PC-9 (cell line): Measurements from ENCODE around the gene CFAP97D1. TPM values are rescaled to one million over a fixed set of nuclear protein-coding genes. Genes with fewer than 3 reads are reported as not detected.

Experiments
- BruUV-seq: library from RNA; stranded (reverse); fragments of 400-500 nt; replicated peaks from 2 replicates; lab custom pipeline; 2021; lab: Mats Ljungman, UMichigan
- CTCF ChIA-PET: fragments of 300-600 bp; sonication (Branson Sonifier 250); formaldehyde crosslinking; loops from one replicate; lab custom pipeline; 2022; ENCODE audit warnings: antibody characterized with exemption; lab: Charles Lee
- POLR2A ChIA-PET: fragments of 300-600 bp; sonication (Branson Sonifier 250); formaldehyde crosslinking; loops from one replicate; lab custom pipeline; 2022; ENCODE audit warnings: antibody characterized with exemption; ENCODE audit not compliant: unreplicated experiment; lab: Charles Lee
- DNase-seq, 2 experiments: peaks; one replicate each; pipeline versions ENCODE4 v3.0.0 to v3.0.0-alpha.2; 2015 to 2022; ENCODE audit warnings: mixed read lengths in 1 of 2
- H2AFZ ChIP-seq: fragments of 200-600 bp; sonication (generic); 2 replicates; pipeline ENCODE4 v1.8.1; 2017; ENCODE audit warnings: antibody characterized with exemption
- H3F3A ChIP-seq: fragments of 200-600 bp; sonication (generic); 2 replicates; pipeline ENCODE4 v1.8.1; 2017; ENCODE audit warnings: antibody characterized with exemption, mild to moderate bottlenecking, low read depth; ENCODE audit not compliant: insufficient read depth
- H3K27ac ChIP-seq: fragments of 200-600 bp; sonication (generic); 2 replicates; pipeline ENCODE4 v1.6.1; 2016; ENCODE audit warnings: mixed run types
- H3K27me3 ChIP-seq: fragments of 200-600 bp; sonication (generic); 2 replicates; pipeline ENCODE4 v1.6.1; 2016; ENCODE audit warnings: low read depth, mixed run types; ENCODE audit not compliant: insufficient read depth
- H3K36me3 ChIP-seq: fragments of 200-600 bp; sonication (generic); 2 replicates; pipeline ENCODE4 v1.6.1; 2016; ENCODE audit warnings: low read depth, mixed run types
- H3K4me1 ChIP-seq: fragments of 200-600 bp; sonication (generic); replicated peaks from 2 replicates; pipeline ENCODE4 v1.6.1; 2016; ENCODE audit warnings: mixed run types; ENCODE audit not compliant: insufficient read depth
- H3K4me2 ChIP-seq: fragments of 200-600 bp; sonication (generic); 2 replicates; pipeline ENCODE4 v1.6.1; 2017; ENCODE audit warnings: mixed run types
- H3K4me3 ChIP-seq: fragments of 200-600 bp; sonication (generic); 2 replicates; pipeline ENCODE4 v1.6.1; 2016; ENCODE audit warnings: mixed run types
- H3K79me2 ChIP-seq: fragments of 200-600 bp; sonication (generic); 2 replicates; pipeline ENCODE4 v1.6.1; 2017; ENCODE audit warnings: low read depth, mixed run types
- H3K9me2 ChIP-seq: fragments of 200-600 bp; sonication (generic); 2 replicates; pipeline ENCODE4 v1.8.1; 2017; ENCODE audit warnings: mild to moderate bottlenecking; ENCODE audit not compliant: insufficient read depth
- H3K9me3 ChIP-seq: fragments of 200-600 bp; sonication (generic); 2 replicates; pipeline ENCODE4 v1.8.1; 2016; ENCODE audit warnings: low read depth; ENCODE audit not compliant: insufficient read depth
- H4K20me1 ChIP-seq: fragments of 200-600 bp; sonication (generic); 2 replicates; pipeline ENCODE4 v1.8.1; 2017; ENCODE audit not compliant: insufficient read depth
- CTCF ChIP-seq: fragments of 200-600 bp; sonication (generic); conservative IDR thresholded peaks from 2 replicates; pipeline ENCODE4 v1.6.1; 2017; ENCODE audit warnings: mixed run types, antibody characterized with exemption, mild to moderate bottlenecking, moderate library complexity
- EZH2 ChIP-seq: fragments of 200-600 bp; sonication (generic); IDR thresholded peaks from 2 replicates; pipeline ENCODE4 v1.8.0; 2017; ENCODE audit warnings: antibody characterized with exemption, low read depth
- intact Hi-C: fragments of 100-400 bp; cut with micrococcal nuclease; formaldehyde crosslinking; loops from one replicate; pipeline ENCODE4 v1.10.0; 2022; ENCODE audit not compliant: unreplicated experiment
- total RNA-seq: library from RNA; stranded (reverse); gene quantifications from 2 replicates; pipeline ENCODE4 v1.2.3, GENCODE V29; 2021

Gene CFAP97D1
- total RNA-seq, 1 experiment from 2014 or later = not detected

- peaks cover 7% of the 10 kb centered on the region for H3F3A ChIP-seq
- no peak overlapping the region for H3K27ac ChIP-seq
- H3K4me1 ChIP-seq = peaks cover 22% of the 10 kb centered on the region
- ChIA-PET CTCF (no interaction called here), POLR2A (no interaction called here)
- H3K9me3 ChIP-seq = no peaks in the 10 kb centered on the region
- H3K4me2 ChIP-seq = no peak overlapping the region
- intact Hi-C loops = no loop called here
- H3K27me3 ChIP-seq = no peaks in the 10 kb centered on the region
- no peaks in the 10 kb centered on the region for H3K9me2 ChIP-seq
- no peak for DNase-seq
- no peak overlapping the region for H2AFZ ChIP-seq
- TF ChIP-seq CTCF = no peak
- no peak for TF ChIP-seq EZH2
- no peaks in the 10 kb centered on the region for H3K79me2 ChIP-seq
- no peaks in the 10 kb centered on the region for H4K20me1 ChIP-seq
- H3K36me3 ChIP-seq = 0 out of 2 replicates have a peak, but pooled peaks cover 6% of the 10 kb centered on the region
- BruUV-seq = no TSS peak
- H3K4me3 ChIP-seq = no peak overlapping the region
These were observed 38.7 kb downstream of the CFAP97D1 start for GRCh38 chr17:43818966-43819365.

- BruUV-seq = no TSS peak
- POLR2A ChIA-PET = interaction anchor here (0.7 kb wide), 1 partner anchor 90 kb away, joined by 4 read pairs; no protein-coding TSS in a partner anchor
- DNase-seq = no peak
- Histone ChIP-seq H3K4me1 (peaks cover 4% of the 10 kb centered on the region; the same call in 1 of the 2 replicates), H3K27me3 (no peaks in the 10 kb centered on the region), H2AFZ (no peak overlapping the region), H3K9me2 (no peaks in the 10 kb centered on the region), H3K4me2 (no peak overlapping the region), H3K36me3 (no peaks in the 10 kb centered on the region), H3K79me2 (no peaks in the 10 kb centered on the region), H4K20me1 (no peaks in the 10 kb centered on the region), H3K9me3 (no peaks in the 10 kb centered on the region), H3K4me3 (no peak overlapping the region), H3F3A (no peaks in the 10 kb centered on the region; the same call in none of the 2 replicates), H3K27ac (no peak overlapping the region)
- CTCF ChIA-PET = no interaction called here
- intact Hi-C loops = no loop called here
- TF ChIP-seq EZH2 = no peak
- TF ChIP-seq CTCF = no peak
These were observed 40.5 kb downstream of the CFAP97D1 start for GRCh38 chr17:43820759-43821158.

GRCh38 chr17:43822570-43823190 is 42.4 kb downstream of the CFAP97D1 start:
- Histone ChIP-seq H3K4me1 (no peaks in the 10 kb centered on the region), H4K20me1 (no peaks in the 10 kb centered on the region), H3K9me2 (no peaks in the 10 kb centered on the region), H2AFZ (no peak overlapping the region), H3F3A (no peaks in the 10 kb centered on the region; the same call in none of the 2 replicates), H3K79me2 (no peaks in the 10 kb centered on the region), H3K4me2 (no peak overlapping the region), H3K27ac (no peak overlapping the region), H3K4me3 (no peak overlapping the region), H3K9me3 (no peaks in the 10 kb centered on the region), H3K36me3 (no peaks in the 10 kb centered on the region), H3K27me3 (no peaks in the 10 kb centered on the region)
- no peak for DNase-seq
- intact Hi-C loops = no loop called here
- POLR2A ChIA-PET = interaction anchor here (0.6 kb wide), 1 partner anchor 22 kb away, joined by 3 read pairs; no protein-coding TSS in a partner anchor
- no TSS peak for BruUV-seq
- CTCF ChIA-PET = interaction anchor here (0.6 kb wide), 1 partner anchor 132 kb away, joined by 9 read pairs; no protein-coding TSS in a partner anchor
- TF ChIP-seq CTCF (no peak), EZH2 (no peak)
